Panc1 (cell line): ENCODE measurements around the gene ABCB8. TPM values are rescaled to one million over a fixed set of nuclear protein-coding genes. Genes with fewer than 3 reads are reported as not detected.
A peak's percentile ranks its signal among the peaks of the same experiment; 100 is the strongest.
"Not testable (repeated sequence)": the region's sequence is repeated elsewhere in the genome, so short reads cannot be mapped to it uniquely, and the experiment has no call there.

Experiments
- ATAC-seq: fragments of 200-7000 bp; cut with Tn5 transposase; 2 replicates; pipeline ENCODE4 v1.9.1; 2020; ENCODE audit warnings: mild to moderate bottlenecking, moderate library complexity
- BruUV-seq: library from RNA; stranded (reverse); fragments of 400-500 nt; replicated peaks from 2 replicates; lab custom pipeline; 2021; lab: Mats Ljungman, UMichigan
- CTCF ChIA-PET: fragments of 300-600 bp; sonication (Branson Sonifier 250); formaldehyde crosslinking; loops from one replicate; lab custom pipeline; 2022; ENCODE audit warnings: antibody characterized with exemption; lab: Charles Lee
- POLR2A ChIA-PET: fragments of 300-600 bp; sonication (Branson Sonifier 250); formaldehyde crosslinking; loops from one replicate; lab custom pipeline; 2022; ENCODE audit warnings: antibody characterized with exemption; lab: Charles Lee
- DNase-seq: peaks from one replicate; pipeline ENCODE4 v3.0.0-alpha.2; 2010; ENCODE audit warnings: low read depth, low spot score
- H3K27ac ChIP-seq: 2 replicates; pipeline ENCODE4 v1.5.1; 2011; ENCODE audit warnings: mild to moderate bottlenecking, low read length, inconsistent platforms
- H3K27me3 ChIP-seq: fragments of 200-500 bp; sonication (Bioruptor generic); 2 replicates; pipeline ENCODE4 v1.6.0; 2014; ENCODE audit warnings: low read length, inconsistent platforms; ENCODE audit not compliant: control insufficient read depth, insufficient read depth
- H3K36me3 ChIP-seq: fragments of 200-500 bp; sonication (Bioruptor generic); 2 replicates; pipeline ENCODE4 v1.5.1; 2014; ENCODE audit warnings: inconsistent platforms, mild to moderate bottlenecking, low read length, moderate library complexity; ENCODE audit not compliant: control insufficient read depth, insufficient read depth
- H3K4me1 ChIP-seq: 2 replicates; pipeline ENCODE4 v1.5.1; 2011; ENCODE audit warnings: inconsistent platforms, mild to moderate bottlenecking, low read length, moderate library complexity; ENCODE audit not compliant: control insufficient read depth, insufficient read depth
- H3K4me3 ChIP-seq, 2 experiments: 2 replicates each; pipeline ENCODE4 v1.5.1; 2011 to 2012; ENCODE audit warnings: low read depth in 2 of 2, low read length in 2 of 2, mild to moderate bottlenecking in 2 of 2, inconsistent platforms in 1 of 2, moderate library complexity in 1 of 2
- H3K9me3 ChIP-seq: fragments of 200-500 bp; sonication (Bioruptor generic); 2 replicates; pipeline ENCODE4 v1.5.1; 2014; ENCODE audit warnings: low read depth, mild to moderate bottlenecking, inconsistent platforms, low read length, moderate library complexity; ENCODE audit not compliant: control insufficient read depth, insufficient read depth
- CTCF ChIP-seq: fragments of 450-650 bp; IDR thresholded peaks from 2 replicates; pipeline ENCODE4 v1.5.1; 2017; ENCODE audit warnings: mild to moderate bottlenecking
- POLR2AphosphoS5 ChIP-seq: IDR thresholded peaks from 2 replicates; pipeline ENCODE4 v1.6.1; 2012; ENCODE audit warnings: mild to moderate bottlenecking, low read depth, low read length, moderate library complexity
- SIN3A ChIP-seq: IDR thresholded peaks from 2 replicates; pipeline ENCODE4 v1.6.1; 2012; ENCODE audit warnings: low read depth, mild to moderate bottlenecking, low read length, moderate library complexity, borderline replicate concordance; ENCODE audit not compliant: insufficient read depth
- TCF7L2 ChIP-seq: IDR thresholded peaks from 2 replicates; pipeline ENCODE4 v1.6.1; 2011; ENCODE audit warnings: mild to moderate bottlenecking, low read depth, low read length, inconsistent platforms
- in situ Hi-C: cut with HindIII; loops from 2 replicates; pipeline ENCODE4 v1.10.0; 2016; ENCODE audit warnings: low sequenced_read_pairs, low pct_unique_long_range_greater_than_20kb
- intact Hi-C: fragments of 100-400 bp; cut with micrococcal nuclease; formaldehyde crosslinking; loops from one replicate; pipeline ENCODE4 v1.10.0; 2022; ENCODE audit not compliant: unreplicated experiment
- total RNA-seq: library from RNA; stranded (reverse); gene quantifications from one replicate; pipeline ENCODE4 v1.2.1, GENCODE V29; 2021; ENCODE audit not compliant: unreplicated experiment
- TF ChIP-seq, protein P1 (sequence below), 2 experiments: IDR thresholded peaks; 2 replicates each; pipeline ENCODE4 v1.6.1; 2011 to 2012; ENCODE audit warnings: low read depth in 2 of 2, control low read depth in 1 of 2, low read length in 1 of 2, mild to moderate bottlenecking in 1 of 2, moderate library complexity in 1 of 2; ENCODE audit not compliant: insufficient read depth in 1 of 2

The ABCB8 gene
- total RNA-seq, 1 experiment from 2014 or later, result 49.8 TPM

DNA sequence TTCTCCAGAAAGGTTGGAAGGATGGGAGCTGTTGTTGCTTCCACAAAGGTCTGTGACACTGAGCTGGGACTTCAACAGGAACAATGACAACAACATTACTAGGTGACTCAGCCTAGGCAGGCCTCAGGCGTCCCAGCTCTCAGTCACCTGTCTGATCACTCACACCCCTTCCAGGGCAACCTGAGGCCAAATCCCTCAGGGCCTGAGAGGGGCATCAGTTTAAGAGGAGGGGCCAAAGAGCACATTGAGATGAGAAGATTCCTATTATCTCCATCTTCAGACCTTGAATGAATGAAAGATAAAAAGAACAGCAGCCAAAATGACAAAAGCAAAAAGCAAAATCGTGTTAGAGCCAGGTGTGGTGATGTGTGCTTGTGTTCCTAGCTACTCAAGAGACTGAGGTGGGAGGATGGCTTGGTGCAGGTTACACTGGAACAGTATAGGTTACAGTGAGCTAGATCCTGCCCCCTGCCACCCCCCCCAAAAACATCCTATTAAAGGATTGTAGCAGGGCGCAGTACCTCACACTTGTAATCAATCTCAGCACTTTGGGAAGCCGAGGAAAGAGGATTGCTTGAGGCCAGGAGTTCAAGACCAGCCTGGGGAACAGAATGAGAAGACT lies 3.7 kb upstream of the ABCB8 start, which contains the start of gene ATG9B:
TSS of gene ATG9B (minus strand) at position 60 of the 622 bp plus-strand sequence. CDS start 71 bp downstream, outside the sequence.
- no peak within 1 kb of the TSS for H3K27ac ChIP-seq
- H3K9me3 ChIP-seq, result no peaks in the 10 kb centered on the region
- intact Hi-C loops, result no loop called here
- POLR2A ChIA-PET, result no interaction called here
- H3K4me1 ChIP-seq, result no peaks in the 10 kb centered on the region; the same call in none of the 2 replicates
- no peaks in the 10 kb centered on the region for H3K27me3 ChIP-seq
- BruUV-seq, result no TSS peak
- no peaks in the 10 kb centered on the region for H3K36me3 ChIP-seq
- H3K4me3 ChIP-seq, result no peak within 1 kb of the TSS
- CTCF ChIA-PET, result no interaction called here
- TF ChIP-seq POLR2AphosphoS5, result no peak
- TF ChIP-seq, protein P1, sequence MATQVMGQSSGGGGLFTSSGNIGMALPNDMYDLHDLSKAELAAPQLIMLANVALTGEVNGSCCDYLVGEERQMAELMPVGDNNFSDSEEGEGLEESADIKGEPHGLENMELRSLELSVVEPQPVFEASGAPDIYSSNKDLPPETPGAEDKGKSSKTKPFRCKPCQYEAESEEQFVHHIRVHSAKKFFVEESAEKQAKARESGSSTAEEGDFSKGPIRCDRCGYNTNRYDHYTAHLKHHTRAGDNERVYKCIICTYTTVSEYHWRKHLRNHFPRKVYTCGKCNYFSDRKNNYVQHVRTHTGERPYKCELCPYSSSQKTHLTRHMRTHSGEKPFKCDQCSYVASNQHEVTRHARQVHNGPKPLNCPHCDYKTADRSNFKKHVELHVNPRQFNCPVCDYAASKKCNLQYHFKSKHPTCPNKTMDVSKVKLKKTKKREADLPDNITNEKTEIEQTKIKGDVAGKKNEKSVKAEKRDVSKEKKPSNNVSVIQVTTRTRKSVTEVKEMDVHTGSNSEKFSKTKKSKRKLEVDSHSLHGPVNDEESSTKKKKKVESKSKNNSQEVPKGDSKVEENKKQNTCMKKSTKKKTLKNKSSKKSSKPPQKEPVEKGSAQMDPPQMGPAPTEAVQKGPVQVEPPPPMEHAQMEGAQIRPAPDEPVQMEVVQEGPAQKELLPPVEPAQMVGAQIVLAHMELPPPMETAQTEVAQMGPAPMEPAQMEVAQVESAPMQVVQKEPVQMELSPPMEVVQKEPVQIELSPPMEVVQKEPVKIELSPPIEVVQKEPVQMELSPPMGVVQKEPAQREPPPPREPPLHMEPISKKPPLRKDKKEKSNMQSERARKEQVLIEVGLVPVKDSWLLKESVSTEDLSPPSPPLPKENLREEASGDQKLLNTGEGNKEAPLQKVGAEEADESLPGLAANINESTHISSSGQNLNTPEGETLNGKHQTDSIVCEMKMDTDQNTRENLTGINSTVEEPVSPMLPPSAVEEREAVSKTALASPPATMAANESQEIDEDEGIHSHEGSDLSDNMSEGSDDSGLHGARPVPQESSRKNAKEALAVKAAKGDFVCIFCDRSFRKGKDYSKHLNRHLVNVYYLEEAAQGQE (IDR thresholded peaks at IDR 0.05; ENCODE audit: insufficient read depth in 1 of 2, low read depth in 2 of 2, low read length in 1 of 2), result no peak
- no peak for TF ChIP-seq SIN3A
- TF ChIP-seq TCF7L2, result no peak
- no peak for TF ChIP-seq CTCF
- in situ Hi-C loops, result no loop called here
- DNase-seq, result no peak
- ATAC-seq, result no peak

DNA sequence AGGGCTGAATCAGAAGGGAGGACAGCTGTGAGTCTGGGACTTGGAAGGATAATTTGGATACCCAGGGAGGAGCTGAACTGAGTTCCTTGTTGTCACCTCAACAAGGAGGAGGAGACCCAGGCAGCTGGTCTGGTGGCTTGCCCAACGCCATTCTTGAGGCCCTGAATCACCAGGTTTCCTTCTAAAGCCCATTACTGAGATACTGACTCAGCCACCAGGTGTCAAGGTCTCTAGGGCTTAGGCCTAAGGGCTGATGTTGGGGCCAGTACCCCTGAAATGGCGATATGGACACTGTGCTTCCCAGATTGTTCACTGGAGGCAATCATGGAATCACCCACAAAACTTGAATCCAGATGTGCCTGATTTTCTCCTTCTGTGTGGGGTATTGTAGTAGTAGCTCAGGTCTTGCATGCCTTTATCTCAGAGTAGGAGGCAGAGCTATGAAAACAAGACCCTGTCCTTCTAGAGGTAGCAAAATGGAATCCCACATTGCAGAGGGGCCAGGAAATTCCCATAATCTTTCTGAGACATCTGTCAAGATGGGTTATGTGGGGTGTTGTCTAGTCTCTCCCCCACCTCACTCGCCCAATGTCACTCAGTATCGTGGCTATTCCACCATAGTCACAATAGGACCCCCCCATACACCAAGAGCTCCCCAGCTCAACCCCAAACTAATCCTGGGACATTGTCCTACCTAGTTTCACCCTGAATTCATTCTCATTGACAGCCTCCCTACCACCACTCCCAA lies 2.2 kb upstream of the ABCB8 start:
- POLR2A ChIA-PET, result no interaction called here
- ATAC-seq, result no peak
- Histone ChIP-seq H3K4me3 (no peak overlapping the region), H3K27ac (no peak overlapping the region), H3K27me3 (no peaks in the 10 kb centered on the region), H3K4me1 (no peaks in the 10 kb centered on the region; the same call in none of the 2 replicates), H3K36me3 (no peaks in the 10 kb centered on the region), H3K9me3 (no peaks in the 10 kb centered on the region)
- TF ChIP-seq SIN3A (no peak), POLR2AphosphoS5 (no peak), CTCF (no peak), TCF7L2 (no peak)
- TF ChIP-seq, protein P1 (IDR thresholded peaks at IDR 0.05; ENCODE audit: insufficient read depth in 1 of 2, low read depth in 2 of 2, low read length in 1 of 2), result no peak
- in situ Hi-C loops (no loop called here), intact Hi-C loops (no loop called here)
- no peak for DNase-seq
- CTCF ChIA-PET, result no interaction called here
- no TSS peak for BruUV-seq

- intact Hi-C loops, H3K36me3 ChIP-seq, ATAC-seq, BruUV-seq, H3K27me3 ChIP-seq, in situ Hi-C loops, H3K9me3 ChIP-seq, DNase-seq, H3K4me1 ChIP-seq, POLR2A ChIA-PET: not testable (repeated sequence)
- CTCF ChIA-PET, result interaction anchor here (1.1 to 1.5 kb wide), 3 partner anchors 9 to 84 kb away, joined by 3 to 7 read pairs (median 5); no protein-coding TSS in a partner anchor
- H3K27ac ChIP-seq, result peak overlapping the region; percentile 60
- H3K4me3 ChIP-seq, result peak overlapping the region; percentile 73 to 79; a peak in 3 of 4 replicates
Measured at GRCh38 chr7:151026771-151027727, 1.2 kb upstream of the ABCB8 start.
